HG03025 (cell line): ENCODE measurements around the gene CLIC3.
"Not testable (repeated sequence)": the region's sequence is repeated elsewhere in the genome, so short reads cannot be mapped to it uniquely, and the experiment has no call there.

Source experiments
- ATAC-seq: cut with Tn5 transposase; IDR thresholded peaks from one replicate; pipeline ENCODE4 v1.9.1; 2021; ENCODE audit warnings: mild to moderate bottlenecking, moderate library complexity; ENCODE audit not compliant: unreplicated experiment, low FRiP score

CLIC3 gene

GRCh38 chr9:136996361-136997292, at the start of gene CLIC3:
CLIC3 (minus strand) TSS chr9:136996568; CDS start chr9:136996543, 25 bp downstream.
- ATAC-seq = no peak

- no peak for ATAC-seq
These were observed 49.1 kb upstream of the CLIC3 start for GRCh38 chr9:137045294-137046087.

GRCh38 chr9:137044502-137045177, 48.3 kb upstream of the CLIC3 start:
- no peak for ATAC-seq

GRCh38 chr9:137044037-137044436, 47.7 kb upstream of the CLIC3 start:
- ATAC-seq = no peak

- ATAC-seq = no peak
These were observed 46.7 kb upstream of the CLIC3 start for GRCh38 chr9:137042751-137043727.

- ATAC-seq = no peak
These were observed 44.8 kb upstream of the CLIC3 start for GRCh38 chr9:137041124-137041523.

- ATAC-seq = no peak
These were observed 44.2 kb upstream of the CLIC3 start for GRCh38 chr9:137040568-137040967.

GRCh38 chr9:137039611-137040366, 43.4 kb upstream of the CLIC3 start:
- ATAC-seq = no peak

GRCh38 chr9:137038916-137039315, 42.5 kb upstream of the CLIC3 start:
- no peak for ATAC-seq

GRCh38 chr9:137037483-137037882, 41.1 kb upstream of the CLIC3 start:
- ATAC-seq = no peak

- ATAC-seq = no peak
These were observed 40.7 kb upstream of the CLIC3 start for GRCh38 chr9:137037035-137037434.

GRCh38 chr9:137035937-137036336, 39.6 kb upstream of the CLIC3 start:
- ATAC-seq = no peak

- no peak for ATAC-seq
These were observed 39.1 kb upstream of the CLIC3 start for GRCh38 chr9:137035507-137035834.

GRCh38 chr9:137034709-137035506, 38.5 kb upstream of the CLIC3 start:
- ATAC-seq = no peak

- no peak for ATAC-seq
These were observed 37.8 kb upstream of the CLIC3 start for GRCh38 chr9:137034039-137034708.

GRCh38 chr9:137033481-137033880, 37.1 kb upstream of the CLIC3 start:
- not testable (repeated sequence) for ATAC-seq

GRCh38 chr9:137032858-137033257, 36.5 kb upstream of the CLIC3 start:
- no peak for ATAC-seq
